ENCODE data around the gene ST6GALNAC2.

ST6GALNAC2 gene

GRCh38 chr17:76598004-76598439, 12.4 kb upstream of the ST6GALNAC2 start:
- DNase-seq: peak; percentile 41

- peak; percentile 79 for DNase-seq
These were observed 11.7 kb upstream of the ST6GALNAC2 start for GRCh38 chr17:76597156-76598003.

GRCh38 chr17:76594690-76595089, 9.0 kb upstream of the ST6GALNAC2 start:
- DNase-seq: no peak

DNA sequence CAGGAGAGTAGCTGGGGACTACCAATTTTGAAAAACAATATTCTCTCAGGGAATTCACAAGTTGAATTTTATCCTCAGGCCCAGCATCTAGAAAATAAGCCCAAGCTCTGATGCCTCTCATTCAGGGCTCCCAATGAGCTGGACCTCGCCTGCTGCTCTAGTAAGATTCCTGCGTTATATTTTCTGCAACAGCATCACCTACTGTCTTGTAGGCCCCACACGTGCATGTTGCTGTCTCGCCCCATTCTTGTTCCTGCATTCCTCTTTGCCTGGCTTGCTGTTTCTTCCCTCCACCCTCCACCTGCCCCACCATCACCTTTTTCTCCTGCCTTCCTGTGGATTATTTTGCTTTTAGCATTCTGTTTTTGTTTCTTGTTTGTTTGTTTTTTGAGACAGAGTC, 8.3 kb upstream of the ST6GALNAC2 start:
- no peak for DNase-seq

GRCh38 chr17:76593384-76593826, 7.7 kb upstream of the ST6GALNAC2 start:
- DNase-seq: no peak

DNA sequence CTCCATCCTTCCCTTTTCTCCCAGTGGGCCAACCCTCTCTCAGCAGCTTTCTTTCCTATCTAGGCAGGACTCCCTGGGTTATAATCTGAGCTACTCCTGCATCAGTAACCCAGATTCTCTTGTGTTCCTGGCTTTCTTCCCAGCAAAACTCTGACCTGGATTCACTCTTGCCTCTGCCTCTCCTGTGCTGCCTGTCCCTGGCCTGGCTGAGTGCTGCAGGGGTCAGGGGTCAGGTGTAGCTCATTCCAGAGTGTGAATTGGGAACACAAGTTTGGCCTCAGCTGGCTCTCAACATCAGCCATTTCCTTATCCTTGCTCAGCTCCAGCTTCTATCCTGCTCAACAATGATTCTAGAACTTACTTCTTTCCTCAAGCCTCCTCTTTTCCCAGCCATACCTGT, 2.5 kb upstream of the ST6GALNAC2 start:
- no peak for DNase-seq

GRCh38 chr17:76586741-76587487, 1.3 kb upstream of the ST6GALNAC2 start:
- DNase-seq: peak; percentile 69

GRCh38 chr17:76585033-76585648, 519 bp downstream of the ST6GALNAC2 start:
- no peak for DNase-seq

GRCh38 chr17:76584427-76585032, 1.1 kb downstream of the ST6GALNAC2 start:
- DNase-seq: no peak

- DNase-seq: no peak
These were observed 3.0 kb downstream of the ST6GALNAC2 start for GRCh38 chr17:76582660-76583059.

- DNase-seq: no peak
These were observed 4.1 kb downstream of the ST6GALNAC2 start for GRCh38 chr17:76581515-76581914.

DNA sequence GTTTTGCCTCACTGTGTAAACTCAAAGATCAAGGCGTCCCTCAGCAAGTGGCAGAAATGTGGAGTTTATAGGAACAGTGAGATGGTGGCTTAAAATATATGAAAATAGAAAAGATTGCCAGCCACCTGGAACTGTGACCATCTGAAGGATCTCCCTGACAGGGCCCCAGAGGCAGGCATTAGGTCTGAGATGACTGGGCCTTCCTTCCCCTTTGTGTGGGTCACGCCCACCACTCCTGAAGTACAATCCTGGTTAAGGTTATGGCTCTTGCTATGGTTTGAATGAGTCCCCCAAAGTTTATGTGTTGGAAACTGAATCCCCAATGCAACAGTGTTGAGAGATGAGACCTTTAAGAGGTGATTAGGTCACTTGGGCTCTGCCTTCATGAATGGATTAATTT, 6.4 kb downstream of the ST6GALNAC2 start:
- DNase-seq: no peak

GRCh38 chr17:76578376-76578775, 7.3 kb downstream of the ST6GALNAC2 start:
- DNase-seq: no peak

- DNase-seq: no peak
These were observed 7.8 kb downstream of the ST6GALNAC2 start for GRCh38 chr17:76577876-76578275.

- DNase-seq: no peak
These were observed 9.5 kb downstream of the ST6GALNAC2 start for GRCh38 chr17:76576189-76576588.

DNA sequence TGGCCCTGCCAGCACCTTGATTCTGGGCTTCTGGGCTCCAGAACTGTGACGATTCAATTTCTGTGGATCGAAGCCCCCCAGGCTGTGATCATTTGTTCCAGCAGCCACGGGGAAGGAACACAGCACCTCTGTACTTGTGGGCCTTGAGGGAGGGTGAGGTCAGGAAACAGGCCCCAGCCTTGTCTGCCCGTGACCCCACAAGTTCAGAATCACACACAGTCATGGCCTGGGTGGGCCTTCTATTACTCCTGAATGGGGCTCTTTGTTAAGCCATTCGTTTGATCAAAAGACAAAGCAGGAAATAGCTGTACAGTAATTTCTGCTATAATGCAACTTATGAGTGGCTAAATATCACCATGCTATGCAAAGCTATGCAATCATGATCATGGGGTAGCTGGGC, 10.1 kb downstream of the ST6GALNAC2 start:
- DNase-seq: no peak

- no peak for DNase-seq
These were observed 11.5 kb downstream of the ST6GALNAC2 start for GRCh38 chr17:76574166-76574565.

DNA sequence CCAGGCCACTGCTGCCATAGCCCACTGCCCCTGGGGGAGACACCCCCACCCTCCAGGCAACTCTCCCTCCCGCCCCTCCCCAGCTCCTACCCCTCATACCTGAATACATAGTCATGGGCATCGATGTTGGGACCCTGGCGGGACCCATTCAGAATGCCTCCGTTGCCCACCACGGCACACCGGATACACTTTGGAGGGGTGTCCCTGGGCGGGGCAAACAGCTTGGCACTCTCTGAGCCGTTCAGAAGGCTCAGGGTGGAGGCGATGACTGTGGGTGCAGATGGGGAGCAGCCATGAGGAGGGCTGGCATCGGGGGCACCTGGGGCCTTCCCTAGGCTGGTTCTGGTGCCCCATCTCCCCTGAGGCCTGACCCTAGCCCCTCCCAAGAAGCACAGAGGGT, 12.6 kb downstream of the ST6GALNAC2 start:
- no peak for DNase-seq

GRCh38 chr17:76572201-76572910, 13.3 kb downstream of the ST6GALNAC2 start:
- DNase-seq: no peak

DNA sequence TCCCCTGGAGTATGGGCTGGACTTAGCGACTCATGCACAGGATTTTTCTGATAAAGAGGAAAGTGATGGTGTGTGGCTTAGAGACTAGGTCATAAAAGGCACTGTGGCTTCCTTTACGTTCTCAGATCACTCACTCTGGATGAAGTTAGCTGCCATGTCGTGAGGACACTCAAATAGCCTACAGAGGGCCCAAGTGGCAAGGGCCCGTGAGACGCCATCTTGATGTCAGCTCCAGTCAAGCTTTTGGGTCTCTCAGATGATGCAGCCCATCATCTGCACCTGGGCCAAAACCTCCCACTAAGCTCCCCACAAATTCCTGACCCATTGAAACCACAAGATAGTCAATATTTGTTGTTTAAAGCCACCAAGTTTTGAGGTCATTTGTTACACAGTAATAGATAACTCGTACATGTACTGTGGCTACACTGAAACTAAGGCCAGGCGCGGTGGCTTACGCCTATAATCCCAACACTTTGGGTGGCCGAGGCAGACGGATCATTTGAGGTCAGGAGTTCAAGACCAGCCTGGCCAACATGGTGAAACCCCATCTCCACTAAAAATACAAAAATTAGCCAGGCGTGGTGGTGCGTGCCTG, 14.7 kb downstream of the ST6GALNAC2 start:
- no peak for DNase-seq

DNA sequence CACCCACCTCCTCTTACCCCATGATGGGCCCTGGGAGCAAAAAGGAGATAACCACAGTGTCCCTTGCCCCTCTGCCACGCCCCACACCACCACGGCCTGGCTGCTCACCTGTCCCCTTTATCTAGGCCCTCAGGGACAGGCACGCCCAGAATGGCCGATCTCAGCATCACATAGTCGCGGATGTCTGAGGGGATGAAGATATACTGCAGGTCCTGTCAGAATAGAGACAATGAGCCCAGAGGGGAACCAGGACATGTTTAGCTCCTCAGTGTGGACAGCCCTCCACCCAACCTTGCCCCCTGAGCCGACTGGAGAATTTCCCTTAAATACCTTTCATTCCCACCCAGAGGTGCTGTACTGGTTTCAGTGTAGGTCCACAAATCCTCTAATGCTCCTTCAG, 15.2 kb downstream of the ST6GALNAC2 start:
- DNase-seq: no peak
